BJ (cell line): ENCODE data around the gene EFCAB8. TPM values are rescaled to one million over a fixed set of nuclear protein-coding genes. Genes with fewer than 3 reads are reported as not detected.

Experiments
- CTCF ChIA-PET: fragments of 350-600 bp; formaldehyde crosslinking; extraction: SDS; loops from one replicate; lab custom pipeline; 2021; ENCODE audit warnings: antibody characterized with exemption, inconsistent platforms; lab: Yijun Ruan, JAX
- POLR2A ChIA-PET: fragments of 300-600 bp; sonication (Branson Sonifier 250); formaldehyde crosslinking; extraction: SDS; loops from one replicate; lab custom pipeline; 2021; ENCODE audit warnings: antibody characterized with exemption; lab: Charles Lee
- DNase-seq: peaks from one replicate; pipeline ENCODE4 v3.0.0-alpha.2; 2011; ENCODE audit warnings: low read depth
- H3K27me3 ChIP-seq: 2 replicates; pipeline ENCODE4 v1.6.0; 2011; ENCODE audit warnings: low read length; ENCODE audit not compliant: control insufficient read depth, insufficient read depth
- H3K36me3 ChIP-seq: 2 replicates; pipeline ENCODE4 v1.5.1; 2011; ENCODE audit warnings: low read length; ENCODE audit not compliant: control insufficient read depth, insufficient read depth
- H3K4me3 ChIP-seq: 2 replicates; pipeline ENCODE4 v1.5.1; 2011; ENCODE audit warnings: low read depth, mild to moderate bottlenecking, control low read depth, low read length
- CTCF ChIP-seq: IDR thresholded peaks from 2 replicates; pipeline ENCODE4 v1.5.1; 2011; ENCODE audit warnings: low read depth, mild to moderate bottlenecking, control low read depth, inconsistent platforms, low read length, moderate library complexity; ENCODE audit not compliant: insufficient read depth
- polyA plus RNA-seq: library from polyadenylated mRNA; depleted of rRNA; stranded (reverse); fragments of >200 nt; gene quantifications from 2 replicates; pipeline ENCODE4 v1.2.3, GENCODE V29; 2011

The EFCAB8 gene
- polyA plus RNA-seq, 1 experiment: not detected

- no peaks in the 10 kb centered on the region; the same call in none of the 2 replicates for H3K27me3 ChIP-seq
- no peak overlapping the region for H3K4me3 ChIP-seq
- POLR2A ChIA-PET: no interaction called here
- CTCF ChIA-PET: no interaction called here
- DNase-seq: no peak
- TF ChIP-seq CTCF: no peak
- no peaks in the 10 kb centered on the region for H3K36me3 ChIP-seq
These were observed 66.9 kb downstream of the EFCAB8 start for GRCh38 chr20:32925481-32926196.

DNA sequence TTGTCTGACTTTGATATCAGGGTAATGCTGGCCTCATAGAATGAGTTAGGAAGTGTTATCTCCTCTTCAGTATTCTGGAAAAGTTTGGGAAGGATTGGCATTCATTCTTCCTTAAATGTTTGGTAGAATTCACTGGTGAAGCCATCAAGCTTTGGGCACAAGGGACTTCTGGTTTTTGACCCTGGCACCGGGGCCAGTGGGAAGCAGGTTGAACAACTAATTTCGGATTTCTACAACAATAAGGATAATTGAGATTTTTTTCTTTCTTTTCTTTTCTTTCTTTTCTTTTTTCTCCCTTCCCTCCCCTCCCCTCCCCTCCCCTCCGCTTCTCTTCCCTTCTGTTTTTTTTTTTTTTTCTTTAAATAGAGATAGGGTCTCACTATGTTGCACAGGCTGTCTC lies 70.4 kb downstream of the EFCAB8 start:
- CTCF ChIA-PET: no interaction called here
- POLR2A ChIA-PET: no interaction called here

GRCh38 chr20:32930181-32930580 lies 71.5 kb downstream of the EFCAB8 start:
- ChIA-PET CTCF (no interaction called here), POLR2A (no interaction called here)
- Histone ChIP-seq H3K36me3 (no peaks in the 10 kb centered on the region), H3K27me3 (no peaks in the 10 kb centered on the region), H3K4me3 (no peak overlapping the region)
- DNase-seq: no peak
- no peak for TF ChIP-seq CTCF

More for the DNA sequence above, 70.4 kb downstream of the EFCAB8 start:
- no peak for TF ChIP-seq CTCF
- H3K27me3 ChIP-seq: no peaks in the 10 kb centered on the region
- no peak overlapping the region for H3K4me3 ChIP-seq
- no peak for DNase-seq
- H3K36me3 ChIP-seq: no peaks in the 10 kb centered on the region

DNA sequence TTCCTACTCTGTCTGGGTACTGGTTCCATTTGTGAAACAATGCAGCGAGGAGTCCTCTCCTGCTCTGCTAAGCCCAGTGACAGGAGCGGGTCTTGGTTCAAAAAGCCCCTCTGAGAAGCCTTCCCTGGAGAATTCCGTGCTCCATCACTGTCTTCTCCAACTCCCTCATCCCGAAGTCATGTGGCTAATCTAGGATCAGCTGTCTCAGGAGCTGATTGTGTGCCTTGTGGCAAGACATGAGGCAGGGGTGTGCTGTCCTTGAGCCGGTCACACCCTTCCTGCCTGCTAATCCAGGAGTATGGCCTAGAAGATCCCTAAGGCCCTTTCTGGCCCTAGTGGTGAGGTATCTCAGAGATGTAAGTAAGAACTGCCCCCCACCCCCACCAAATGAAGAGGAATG lies 72.0 kb downstream of the EFCAB8 start:
- ChIA-PET CTCF (interaction anchor here (1.8 kb wide), 1 partner anchor 15 kb away, joined by 8 read pairs; no protein-coding TSS in a partner anchor), POLR2A (no interaction called here)
- no peak for DNase-seq
- no peak for TF ChIP-seq CTCF
- Histone ChIP-seq H3K36me3 (no peaks in the 10 kb centered on the region), H3K4me3 (no peak overlapping the region), H3K27me3 (no peaks in the 10 kb centered on the region)

- CTCF ChIA-PET: no interaction called here
- Histone ChIP-seq H3K4me3 (no peak overlapping the region), H3K36me3 (no peaks in the 10 kb centered on the region), H3K27me3 (no peaks in the 10 kb centered on the region)
- TF ChIP-seq CTCF: no peak
- no peak for DNase-seq
- POLR2A ChIA-PET: no interaction called here
These were observed 75.9 kb downstream of the EFCAB8 start for GRCh38 chr20:32934580-32934979.
